NCI-H1694 (cell line): ENCODE measurements around the gene LIMK2.
"Not testable (repeated sequence)": the region's sequence is repeated elsewhere in the genome, so short reads cannot be mapped to it uniquely, and the experiment has no call there.

Source experiments
- DNase-seq: peaks from one replicate; lab custom pipeline; 2025; lab: John Stamatoyannopoulos, UW

LIMK2 gene

DNA sequence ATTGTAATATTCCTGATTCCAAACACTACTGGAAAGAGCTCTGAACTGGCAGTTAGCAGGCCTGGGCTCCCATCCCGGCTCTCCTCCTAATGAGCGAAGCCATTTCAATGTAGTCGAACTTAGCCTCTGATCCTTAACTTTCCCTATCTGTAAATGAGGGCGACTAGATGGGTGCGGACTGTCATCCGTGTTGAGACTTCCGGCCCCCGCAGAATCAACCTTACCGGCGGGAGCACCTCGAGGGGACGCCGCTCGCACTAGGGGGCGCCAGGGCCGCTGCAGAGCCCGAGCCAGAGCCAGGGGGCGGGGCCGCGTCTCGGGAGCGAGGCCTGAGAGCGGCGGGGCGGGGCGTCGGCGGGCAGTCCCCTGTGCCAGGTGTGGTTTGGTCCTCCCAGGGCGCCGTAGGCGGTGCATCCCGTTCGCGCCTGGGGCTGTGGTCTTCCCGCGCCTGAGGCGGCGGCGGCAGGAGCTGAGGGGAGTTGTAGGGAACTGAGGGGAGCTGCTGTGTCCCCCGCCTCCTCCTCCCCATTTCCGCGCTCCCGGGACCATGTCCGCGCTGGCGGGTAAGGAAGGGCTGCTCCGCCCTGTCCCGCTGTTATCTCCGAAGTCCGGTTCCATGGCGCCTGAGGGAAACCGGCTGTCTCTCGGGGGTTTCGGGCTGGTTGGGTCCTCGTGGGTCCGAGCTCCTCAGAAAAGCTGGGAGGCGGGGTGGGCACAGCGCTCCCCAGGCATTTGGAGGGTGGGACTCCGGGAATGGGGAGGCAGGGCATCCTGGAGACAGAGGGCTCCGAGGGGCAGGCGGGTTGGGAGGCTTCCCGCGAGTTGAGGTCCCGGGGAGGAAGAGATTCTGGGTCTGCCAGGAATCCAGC is at the start of gene LIMK2:
Gene LIMK2, plus strand, starts transcription at position 437 of the 869 bp plus-strand sequence. Its CDS starts 111 bp downstream, at position 548.
- DNase-seq: peak; percentile 57

- no peak for DNase-seq
Observed at GRCh38 chr22:31170971-31171370, 41.1 kb upstream of the LIMK2 start.

DNA sequence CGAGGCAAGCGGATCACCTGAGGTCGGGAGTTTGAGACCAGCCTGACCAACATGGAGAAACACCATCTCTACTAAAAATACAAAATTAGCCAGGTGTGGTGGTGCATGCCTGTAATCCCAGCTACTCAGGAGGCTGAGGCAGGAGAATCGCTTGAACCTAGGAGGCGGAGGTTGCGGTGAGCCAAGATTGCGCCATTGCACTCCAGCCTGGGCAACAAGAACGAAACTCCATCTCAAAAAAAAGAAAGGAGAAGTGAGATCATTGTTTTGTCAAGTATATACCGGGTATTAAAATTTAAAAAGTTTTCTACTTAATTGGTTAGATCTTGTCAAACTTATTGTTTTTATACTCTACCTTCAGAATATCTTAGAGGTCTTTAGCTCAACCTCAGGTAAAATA is 40.4 kb upstream of the LIMK2 start:
- not testable (repeated sequence) for DNase-seq

- no peak for DNase-seq
Observed at GRCh38 chr22:31173386-31174145, 38.5 kb upstream of the LIMK2 start.

- DNase-seq: no peak
Observed at GRCh38 chr22:31176923-31177322, 35.2 kb upstream of the LIMK2 start.

- peak; percentile 50 for DNase-seq
Observed at GRCh38 chr22:31177420-31178162, 34.5 kb upstream of the LIMK2 start.

GRCh38 chr22:31178859-31179258 is 33.2 kb upstream of the LIMK2 start:
- DNase-seq: no peak

DNA sequence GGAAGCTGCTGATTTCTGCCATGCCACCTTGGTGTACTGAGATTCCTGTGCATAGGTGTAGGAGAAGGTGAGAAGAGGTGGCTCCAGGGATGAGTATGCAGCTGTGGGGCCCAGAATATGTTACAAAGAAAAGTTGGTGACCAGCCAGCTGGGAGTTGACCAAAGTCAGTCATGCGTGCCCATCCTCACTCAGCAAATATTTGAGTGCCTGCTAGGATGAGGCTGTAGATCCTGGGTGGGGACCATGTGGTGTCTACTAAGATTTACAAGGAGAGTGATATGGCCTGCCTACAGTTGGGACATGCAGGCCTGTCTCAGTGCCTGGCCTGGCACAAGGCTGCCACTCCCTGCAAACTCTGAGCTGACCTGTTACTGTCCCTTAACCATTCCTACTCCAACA is 32.8 kb upstream of the LIMK2 start:
- DNase-seq: no peak

DNA sequence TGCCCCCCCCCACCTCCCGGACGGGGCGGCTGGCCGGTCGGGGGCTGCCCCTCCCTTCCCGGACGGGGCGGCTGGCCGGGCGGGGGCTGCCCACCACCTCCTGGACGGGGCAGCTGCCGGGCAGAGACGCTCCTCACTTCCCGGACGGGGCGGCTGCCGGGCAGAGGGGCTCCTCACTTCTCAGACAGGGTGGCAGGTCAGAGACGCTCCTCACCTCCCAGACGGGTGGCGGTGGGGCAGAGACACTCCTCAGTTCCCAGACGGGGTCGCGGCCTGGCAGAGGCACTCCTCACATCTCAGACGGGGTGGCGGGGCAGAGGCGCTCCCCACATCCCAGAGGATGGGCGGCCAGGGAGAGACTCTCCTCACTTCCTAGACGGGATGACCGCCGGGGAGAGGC is 28.1 kb upstream of the LIMK2 start:
- DNase-seq: no peak

GRCh38 chr22:31185056-31185455 is 27.0 kb upstream of the LIMK2 start:
- no peak for DNase-seq

- DNase-seq: no peak
Observed at GRCh38 chr22:31187627-31188026, 24.5 kb upstream of the LIMK2 start.

DNA sequence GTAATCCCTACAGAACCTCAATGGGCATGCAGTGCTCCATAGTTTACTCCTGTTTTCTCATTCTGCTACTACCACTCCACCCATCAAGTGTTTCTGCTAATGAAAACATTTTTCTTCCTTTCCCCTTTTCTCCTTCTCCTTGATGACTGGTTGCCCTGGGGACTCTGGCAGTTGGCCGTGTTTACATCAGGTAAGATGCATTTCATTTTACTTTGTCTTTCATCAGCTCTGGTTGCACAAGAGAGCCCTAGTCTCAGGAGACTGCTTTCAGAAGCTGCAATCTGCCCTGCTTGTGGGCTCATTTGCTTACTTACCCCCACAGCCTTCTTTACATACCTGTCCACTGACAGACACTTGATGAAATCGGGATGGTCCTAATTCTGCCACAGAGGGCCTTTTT is 19.6 kb upstream of the LIMK2 start:
- DNase-seq: no peak

GRCh38 chr22:31193092-31193491 is 19.0 kb upstream of the LIMK2 start:
- DNase-seq: no peak

DNA sequence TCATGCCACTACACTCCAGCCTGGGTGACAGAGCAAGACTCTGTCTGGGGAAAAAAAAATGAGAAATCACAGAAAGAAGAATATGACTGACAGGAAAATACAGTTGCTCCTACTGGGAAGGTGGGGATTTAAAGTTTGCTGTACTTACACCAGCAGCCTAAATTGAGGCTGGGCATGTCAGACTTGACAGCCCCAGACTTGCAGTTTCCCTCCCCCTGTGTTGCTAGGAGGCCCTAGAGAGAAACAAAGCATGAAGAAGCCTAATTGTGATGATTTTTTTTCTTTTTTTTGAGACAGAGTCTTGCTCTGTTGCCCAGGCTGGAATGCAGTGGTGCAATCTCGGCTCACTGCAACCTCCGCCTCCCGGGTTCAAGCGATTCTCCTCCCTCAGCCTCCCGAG is 17.4 kb upstream of the LIMK2 start:
- DNase-seq: not testable (repeated sequence)

- no peak for DNase-seq
Observed at GRCh38 chr22:31199187-31199586, 12.9 kb upstream of the LIMK2 start.

GRCh38 chr22:31204352-31204984 is 7.6 kb upstream of the LIMK2 start:
- DNase-seq: not testable (repeated sequence)

GRCh38 chr22:31205059-31205458 is 7.0 kb upstream of the LIMK2 start:
- DNase-seq: not testable (repeated sequence)

GRCh38 chr22:31206460-31206859 is 5.6 kb upstream of the LIMK2 start:
- DNase-seq: not testable (repeated sequence)

DNA sequence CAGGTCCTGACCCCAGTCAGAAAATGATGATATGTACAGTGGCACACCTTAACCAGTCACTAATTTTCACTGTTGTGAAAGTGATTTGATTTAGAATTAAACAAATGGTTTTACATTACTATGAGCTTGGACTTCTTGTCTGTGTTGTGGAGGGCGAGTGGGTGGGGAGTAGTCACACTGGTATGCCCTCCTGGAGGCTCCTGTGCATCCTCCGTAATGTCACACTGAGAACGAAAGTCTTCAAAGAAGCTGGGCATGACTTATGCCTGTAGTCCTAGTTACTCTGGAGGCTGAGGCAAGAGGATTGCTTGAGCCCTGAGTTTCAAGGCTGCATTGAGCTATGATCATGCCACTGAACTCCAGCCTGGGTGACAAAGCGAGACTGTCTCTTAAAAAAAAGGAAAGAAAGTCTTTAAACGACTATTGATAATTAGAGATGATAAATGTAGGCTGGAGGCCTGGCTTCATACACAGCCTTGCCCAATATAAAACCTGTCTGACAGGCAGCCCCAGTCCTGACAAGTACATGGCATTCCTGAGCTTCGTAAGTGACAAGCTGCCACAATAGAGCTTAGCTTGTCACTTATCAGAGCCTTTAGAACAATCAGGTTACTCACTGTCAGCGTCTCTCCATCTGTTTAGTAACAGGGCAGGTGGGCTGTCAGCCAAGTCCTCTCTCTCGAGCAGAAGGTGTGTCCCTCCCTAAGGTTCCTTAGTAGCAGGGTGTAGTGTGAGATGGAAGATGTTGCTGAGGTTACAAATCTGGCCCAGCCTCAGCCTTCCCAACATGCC is 5.0 kb upstream of the LIMK2 start:
- DNase-seq: no peak

DNA sequence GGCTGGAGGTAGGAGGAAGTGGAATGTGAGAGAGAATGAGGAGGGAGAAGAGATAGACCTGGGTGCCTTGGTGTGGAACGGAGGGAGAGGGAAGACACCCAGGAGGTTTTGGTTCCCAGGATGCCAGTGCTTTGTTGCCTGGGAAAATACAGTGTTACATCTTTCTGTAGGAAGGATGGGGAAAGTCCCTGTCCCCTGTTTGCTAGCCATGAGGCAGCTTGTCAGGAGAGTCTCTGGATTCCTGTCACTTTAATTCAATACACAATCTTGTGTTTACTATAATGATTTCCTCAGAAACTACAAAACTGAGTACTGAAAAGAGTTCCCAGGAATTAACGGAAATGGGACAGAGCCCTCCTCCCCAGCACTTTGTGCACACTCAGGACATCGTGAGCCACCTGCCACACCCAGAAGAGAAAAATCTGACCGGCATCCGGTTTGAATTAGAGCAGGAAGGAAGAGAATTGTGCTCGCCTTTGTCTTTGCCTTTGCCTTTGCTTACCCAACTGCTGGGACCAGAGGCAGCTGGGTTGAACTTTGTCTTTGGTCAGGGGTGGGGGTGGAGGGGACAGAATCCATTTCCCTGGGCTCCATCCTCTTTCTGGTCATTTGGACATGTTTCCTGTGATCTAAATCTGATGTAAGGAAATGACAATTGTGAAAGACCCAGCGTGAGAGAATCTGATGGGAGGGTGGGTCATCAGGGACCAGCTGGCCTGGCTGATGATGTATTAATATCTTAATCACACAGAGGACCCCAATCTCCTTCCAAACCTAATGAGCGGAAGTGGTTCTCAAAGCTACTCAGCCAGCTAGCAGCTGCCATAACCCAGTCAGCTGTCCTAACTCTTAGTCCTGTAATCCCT is 1.3 kb upstream of the LIMK2 start:
- DNase-seq: no peak
